Activated T-helper 17 cell treated with anti-CD3 and anti-CD28 coated beads, Interleukin-2, amount 50 U/mL, for 72 hours (primary cell): ENCODE results near the gene MAP2. TPM values are rescaled to one million over a fixed set of nuclear protein-coding genes. Genes with fewer than 3 reads are reported as not detected.

Experiments used
- ATAC-seq: fragments of 150-1000 bp; cut with Tn5 transposase; replicated peaks from 2 replicates; pipeline ENCODE4 v1.10.0; 2021; ENCODE audit warnings: mild to moderate bottlenecking, moderate library complexity
- H3K27ac Mint-ChIP-seq: one replicate; pipeline ENCODE4 v1.8.0; 2022; ENCODE audit warnings: mixed read lengths
- H3K27me3 Mint-ChIP-seq: one replicate; pipeline ENCODE4 v1.8.0; 2022; ENCODE audit warnings: mixed read lengths
- H3K36me3 Mint-ChIP-seq: one replicate; pipeline ENCODE4 v1.8.0; 2022; ENCODE audit warnings: low read depth, mild to moderate bottlenecking, mixed read lengths
- H3K4me1 Mint-ChIP-seq: one replicate; pipeline ENCODE4 v1.8.0; 2022; ENCODE audit warnings: mixed read lengths
- H3K4me3 Mint-ChIP-seq: one replicate; pipeline ENCODE4 v1.8.0; 2022; ENCODE audit warnings: mild to moderate bottlenecking, mixed read lengths
- H3K9me3 Mint-ChIP-seq: one replicate; pipeline ENCODE4 v1.8.0; 2022; ENCODE audit warnings: mixed read lengths
- total RNA-seq, 2 donors: library from RNA; stranded (reverse); gene quantifications; one replicate each; pipeline ENCODE4 v1.2.3, GENCODE V29; 2022

The MAP2 gene
- total RNA-seq, 2 donors from 2014 or later = 0.24 to 0.26 TPM

DNA sequence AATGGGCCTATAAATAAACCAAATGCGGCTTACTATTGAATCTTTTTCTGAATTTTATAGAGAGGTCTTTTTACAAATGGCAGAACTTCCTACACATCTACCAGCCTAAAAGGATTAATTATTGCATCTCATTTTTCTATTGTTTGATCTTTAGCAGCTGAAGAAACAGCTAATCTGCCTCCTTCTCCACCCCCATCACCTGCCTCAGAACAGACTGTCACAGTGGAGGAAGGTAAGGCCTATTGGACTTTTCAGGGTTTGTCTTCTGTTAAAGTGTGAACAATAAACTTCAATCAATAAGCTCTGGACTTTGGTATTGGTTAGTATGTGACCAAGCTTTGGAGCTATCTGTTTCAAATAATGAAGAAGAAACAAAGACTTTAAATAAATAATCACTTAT lies 256.7 kb downstream of the MAP2 start:
- H3K27me3 Mint-ChIP-seq = peaks cover 8% of the 10 kb centered on the region
- H3K4me3 Mint-ChIP-seq = no peak overlapping the region
- ATAC-seq = no peak
- H3K9me3 Mint-ChIP-seq = no peaks in the 10 kb centered on the region
- no peak overlapping the region for H3K27ac Mint-ChIP-seq
- no peaks in the 10 kb centered on the region for H3K36me3 Mint-ChIP-seq
- no peaks in the 10 kb centered on the region for H3K4me1 Mint-ChIP-seq

DNA sequence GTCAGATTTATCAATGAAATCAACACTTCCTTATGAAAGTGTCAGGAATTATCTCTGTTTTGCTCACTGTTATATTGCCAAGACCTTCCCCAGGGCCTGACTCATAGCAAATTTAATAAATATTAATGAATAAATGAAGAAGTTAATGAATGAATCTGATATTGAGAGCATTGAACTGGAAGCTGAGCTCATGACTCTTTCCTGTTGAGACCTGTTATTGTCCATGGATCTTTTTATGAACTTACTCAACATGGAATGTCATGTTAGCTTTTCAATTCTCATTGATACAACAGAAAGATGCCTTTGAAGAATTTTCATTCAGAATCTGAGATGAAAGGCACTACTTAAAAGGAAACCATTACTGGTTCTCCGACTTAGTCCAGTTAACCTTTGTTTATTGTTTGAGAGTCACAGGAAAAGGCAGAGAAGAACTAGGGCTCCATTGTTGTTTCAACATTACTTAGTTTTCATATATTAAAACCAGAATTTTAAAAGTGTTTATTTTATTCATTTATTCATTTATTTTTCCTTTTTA lies 257.4 kb downstream of the MAP2 start:
- no peaks in the 10 kb centered on the region for H3K36me3 Mint-ChIP-seq
- no peak overlapping the region for H3K4me3 Mint-ChIP-seq
- H3K27me3 Mint-ChIP-seq = peaks cover 8% of the 10 kb centered on the region
- no peak overlapping the region for H3K27ac Mint-ChIP-seq
- no peaks in the 10 kb centered on the region for H3K4me1 Mint-ChIP-seq
- no peaks in the 10 kb centered on the region for H3K9me3 Mint-ChIP-seq
- no peak for ATAC-seq

DNA sequence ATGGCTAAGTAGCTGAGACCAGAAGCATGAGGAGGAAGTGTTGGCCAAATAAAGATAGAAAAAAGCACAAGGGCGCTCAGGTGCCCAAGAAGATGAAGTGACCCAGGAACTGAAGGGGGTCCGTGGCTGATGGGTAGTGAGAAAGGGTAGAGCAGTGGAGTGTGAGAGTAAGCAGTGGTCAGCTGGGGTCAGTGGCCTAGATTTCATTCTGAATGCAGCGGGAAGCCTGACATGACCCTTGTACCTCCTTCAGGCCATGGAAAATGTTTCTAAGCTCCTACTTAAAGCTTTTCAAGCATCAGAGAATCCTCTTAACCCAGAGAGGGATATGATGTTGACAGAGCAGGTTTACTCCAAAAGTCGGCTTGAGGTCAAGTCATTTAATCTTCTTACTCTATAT lies 258.8 kb downstream of the MAP2 start:
- Mint-ChIP-seq H3K4me1 (no peaks in the 10 kb centered on the region), H3K27me3 (peaks cover 8% of the 10 kb centered on the region), H3K27ac (no peak overlapping the region), H3K4me3 (no peak overlapping the region), H3K36me3 (no peaks in the 10 kb centered on the region), H3K9me3 (no peaks in the 10 kb centered on the region)
- ATAC-seq = no peak

DNA sequence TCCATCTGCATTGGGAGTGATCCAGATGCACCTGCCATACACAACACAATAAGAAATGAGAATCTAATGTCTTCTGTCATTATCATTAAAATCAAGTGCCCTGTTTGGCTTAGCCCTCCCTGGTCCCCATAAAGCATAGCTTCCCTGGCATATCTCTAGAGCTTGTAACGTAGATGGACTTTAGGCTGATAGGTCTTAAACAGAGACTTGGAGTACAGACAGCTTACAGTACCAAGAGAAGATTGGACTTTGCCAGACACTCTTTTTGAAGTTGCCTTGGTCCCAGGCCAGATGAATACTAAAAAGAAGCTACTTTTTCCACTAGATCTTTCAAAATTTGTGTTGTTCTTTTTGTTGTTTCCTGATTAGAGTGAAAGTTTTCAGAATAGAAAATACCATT lies 261.5 kb downstream of the MAP2 start:
- peaks cover 8% of the 10 kb centered on the region for H3K27me3 Mint-ChIP-seq
- H3K27ac Mint-ChIP-seq = no peak overlapping the region
- no peak overlapping the region for H3K4me3 Mint-ChIP-seq
- no peaks in the 10 kb centered on the region for H3K4me1 Mint-ChIP-seq
- no peaks in the 10 kb centered on the region for H3K36me3 Mint-ChIP-seq
- no peaks in the 10 kb centered on the region for H3K9me3 Mint-ChIP-seq
- no peak for ATAC-seq

DNA sequence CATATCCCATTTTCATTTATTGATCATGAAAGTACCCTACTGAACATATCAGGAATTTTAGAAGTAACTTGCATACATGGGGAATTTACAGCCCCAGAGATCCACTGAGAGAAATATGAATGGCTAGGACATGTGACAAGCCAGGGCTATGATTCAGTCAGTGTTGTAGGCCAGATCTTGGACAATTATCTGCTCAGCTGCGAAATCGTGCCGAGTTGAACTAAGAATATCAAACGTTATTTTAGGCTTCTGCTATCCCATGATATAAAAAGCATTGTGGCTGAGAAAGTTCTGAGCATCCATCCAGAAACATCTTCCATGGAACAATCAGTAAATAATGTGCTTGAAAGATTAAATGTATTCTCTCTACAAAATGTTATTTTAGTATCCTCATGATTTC lies 262.1 kb downstream of the MAP2 start:
- peaks cover 8% of the 10 kb centered on the region for H3K27me3 Mint-ChIP-seq
- H3K4me3 Mint-ChIP-seq = no peak overlapping the region
- no peaks in the 10 kb centered on the region for H3K9me3 Mint-ChIP-seq
- ATAC-seq = no peak
- H3K4me1 Mint-ChIP-seq = no peaks in the 10 kb centered on the region
- no peak overlapping the region for H3K27ac Mint-ChIP-seq
- H3K36me3 Mint-ChIP-seq = no peaks in the 10 kb centered on the region

DNA sequence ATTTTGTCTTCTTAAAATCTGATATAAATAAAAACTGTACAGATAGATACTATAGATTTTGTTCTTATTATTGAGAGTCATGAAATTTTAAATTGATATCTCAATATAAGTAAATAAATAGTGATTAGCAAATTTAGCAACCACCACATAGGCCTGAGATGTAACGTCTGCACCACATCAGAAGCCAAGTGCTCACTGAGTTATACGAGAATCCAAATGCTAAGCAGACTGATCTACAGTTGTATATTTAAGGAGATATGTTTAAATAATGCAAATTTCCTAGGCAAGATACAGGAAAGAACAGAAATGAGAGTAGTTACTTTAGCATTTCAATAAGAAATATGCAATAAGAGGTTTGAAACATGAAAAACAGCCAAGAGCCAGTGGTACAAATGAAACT lies 262.6 kb downstream of the MAP2 start:
- Mint-ChIP-seq H3K4me1 (no peaks in the 10 kb centered on the region), H3K9me3 (no peaks in the 10 kb centered on the region), H3K36me3 (no peaks in the 10 kb centered on the region), H3K27me3 (peaks cover 12% of the 10 kb centered on the region), H3K4me3 (no peak overlapping the region), H3K27ac (no peak overlapping the region)
- ATAC-seq = no peak

DNA sequence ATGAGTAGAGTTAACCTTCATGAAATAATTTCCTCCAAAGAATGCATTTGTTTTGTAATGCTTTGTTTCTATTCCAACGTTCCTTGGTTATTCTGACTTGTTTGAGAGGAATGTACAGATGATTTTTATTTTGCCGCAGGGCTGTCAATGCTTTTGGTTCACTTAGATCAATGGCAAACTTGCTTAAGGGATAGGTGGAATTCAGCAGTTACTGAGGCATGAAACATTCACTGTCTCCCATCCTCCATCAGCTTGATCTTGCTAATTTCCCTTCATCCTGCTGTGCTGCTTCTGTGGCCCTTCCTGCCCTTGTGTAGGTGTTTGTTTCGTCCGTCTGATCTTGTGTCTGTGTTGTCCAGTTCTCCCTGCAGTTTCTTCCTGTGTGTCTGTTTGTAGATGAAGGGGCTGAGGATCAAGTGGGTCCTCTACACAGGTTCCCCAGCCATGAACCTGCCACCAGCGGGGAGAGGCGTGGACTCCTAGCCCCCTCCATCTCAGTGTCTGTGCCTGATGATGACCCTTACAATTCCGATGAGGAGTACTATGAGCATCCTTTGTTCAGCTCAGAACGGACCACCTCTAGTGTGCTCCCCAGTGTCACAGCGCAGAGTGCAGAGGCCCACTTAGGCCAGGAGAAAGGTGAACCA lies 263.6 kb downstream of the MAP2 start:
- ATAC-seq = no peak

DNA sequence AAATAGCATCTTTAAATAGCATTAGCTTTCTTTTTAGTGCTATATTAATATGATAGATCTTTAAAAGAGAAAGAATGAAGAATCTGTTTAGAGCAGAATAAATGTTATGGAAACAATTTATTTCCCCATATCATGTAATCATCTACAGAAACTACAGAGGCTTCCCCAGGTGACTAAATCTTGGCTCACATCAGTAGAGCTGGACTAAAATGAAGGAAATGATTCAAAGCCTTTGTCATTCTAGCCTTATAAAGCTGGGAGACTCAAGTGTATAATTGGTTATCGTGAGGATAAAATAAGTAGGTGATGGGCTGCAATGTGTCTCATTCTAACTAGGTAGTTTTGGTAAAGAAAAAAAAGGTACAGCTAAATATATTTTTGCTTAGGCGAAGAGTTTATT lies 264.5 kb downstream of the MAP2 start:
- Mint-ChIP-seq H3K4me1 (no peaks in the 10 kb centered on the region), H3K27me3 (peaks cover 8% of the 10 kb centered on the region), H3K36me3 (no peaks in the 10 kb centered on the region), H3K4me3 (no peak overlapping the region), H3K27ac (no peak overlapping the region), H3K9me3 (no peaks in the 10 kb centered on the region)
- ATAC-seq = no peak

More for the DNA sequence above, 263.6 kb downstream of the MAP2 start:
- H3K9me3 Mint-ChIP-seq = no peaks in the 10 kb centered on the region
- no peak overlapping the region for H3K4me3 Mint-ChIP-seq
- no peaks in the 10 kb centered on the region for H3K36me3 Mint-ChIP-seq
- H3K4me1 Mint-ChIP-seq = no peaks in the 10 kb centered on the region
- no peak overlapping the region for H3K27ac Mint-ChIP-seq
- H3K27me3 Mint-ChIP-seq = peaks cover 10% of the 10 kb centered on the region

DNA sequence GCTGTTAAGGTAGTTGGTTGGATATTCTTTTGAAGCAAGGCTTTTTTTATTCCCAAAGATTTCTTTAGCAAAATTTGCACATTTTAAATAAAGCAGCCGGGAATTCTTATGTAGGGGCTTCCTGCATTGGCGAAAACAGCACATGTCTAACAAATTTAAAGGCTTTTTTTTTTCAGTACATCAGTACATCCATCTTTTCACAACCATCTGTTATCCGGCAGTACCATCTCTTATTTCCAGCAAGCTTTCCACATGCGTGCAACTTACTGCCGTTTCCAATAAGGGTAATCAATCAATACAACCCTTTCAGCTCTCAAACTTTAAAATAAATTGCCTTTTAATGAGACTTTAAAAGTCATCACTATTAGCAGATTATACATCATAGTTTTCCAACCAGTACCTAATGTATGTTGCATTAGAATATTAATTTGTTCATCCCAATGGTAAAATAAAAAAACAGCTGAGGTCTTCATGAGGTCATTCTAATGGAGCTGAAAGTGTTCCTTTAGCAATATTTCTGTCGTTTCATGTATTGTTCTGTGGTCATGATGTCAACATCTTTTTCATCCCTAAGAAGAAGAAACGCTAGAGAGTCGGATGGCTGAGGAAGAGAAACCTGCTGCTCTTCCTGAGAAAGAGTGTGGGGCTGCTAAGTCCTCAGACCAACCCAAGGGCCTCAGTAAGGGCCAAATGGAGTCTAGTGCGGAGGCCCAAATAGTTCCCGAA lies 266.3 kb downstream of the MAP2 start:
- H3K9me3 Mint-ChIP-seq = no peaks in the 10 kb centered on the region
- no peaks in the 10 kb centered on the region for H3K4me1 Mint-ChIP-seq
- no peak overlapping the region for H3K4me3 Mint-ChIP-seq
- ATAC-seq = no peak
- peaks cover 12% of the 10 kb centered on the region for H3K27me3 Mint-ChIP-seq
- H3K36me3 Mint-ChIP-seq = no peaks in the 10 kb centered on the region
- H3K27ac Mint-ChIP-seq = no peak overlapping the region

DNA sequence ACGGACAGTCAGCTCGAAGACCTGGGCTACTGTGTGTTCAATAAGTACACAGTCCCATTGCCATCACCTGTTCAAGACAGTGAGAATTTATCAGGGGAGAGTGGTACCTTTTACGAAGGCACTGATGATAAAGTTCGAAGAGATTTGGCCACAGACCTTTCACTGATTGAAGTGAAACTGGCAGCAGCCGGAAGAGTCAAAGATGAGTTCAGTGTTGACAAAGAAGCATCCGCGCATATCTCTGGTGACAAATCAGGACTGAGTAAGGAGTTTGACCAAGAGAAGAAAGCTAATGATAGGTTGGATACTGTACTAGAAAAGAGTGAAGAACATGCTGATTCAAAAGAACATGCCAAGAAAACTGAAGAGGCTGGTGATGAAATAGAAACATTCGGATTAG lies 270.9 kb downstream of the MAP2 start:
- Mint-ChIP-seq H3K4me1 (peaks cover 6% of the 10 kb centered on the region), H3K27ac (no peak overlapping the region), H3K9me3 (no peaks in the 10 kb centered on the region), H3K27me3 (peaks cover 15% of the 10 kb centered on the region), H3K4me3 (no peak overlapping the region), H3K36me3 (no peaks in the 10 kb centered on the region)
- ATAC-seq = no peak

DNA sequence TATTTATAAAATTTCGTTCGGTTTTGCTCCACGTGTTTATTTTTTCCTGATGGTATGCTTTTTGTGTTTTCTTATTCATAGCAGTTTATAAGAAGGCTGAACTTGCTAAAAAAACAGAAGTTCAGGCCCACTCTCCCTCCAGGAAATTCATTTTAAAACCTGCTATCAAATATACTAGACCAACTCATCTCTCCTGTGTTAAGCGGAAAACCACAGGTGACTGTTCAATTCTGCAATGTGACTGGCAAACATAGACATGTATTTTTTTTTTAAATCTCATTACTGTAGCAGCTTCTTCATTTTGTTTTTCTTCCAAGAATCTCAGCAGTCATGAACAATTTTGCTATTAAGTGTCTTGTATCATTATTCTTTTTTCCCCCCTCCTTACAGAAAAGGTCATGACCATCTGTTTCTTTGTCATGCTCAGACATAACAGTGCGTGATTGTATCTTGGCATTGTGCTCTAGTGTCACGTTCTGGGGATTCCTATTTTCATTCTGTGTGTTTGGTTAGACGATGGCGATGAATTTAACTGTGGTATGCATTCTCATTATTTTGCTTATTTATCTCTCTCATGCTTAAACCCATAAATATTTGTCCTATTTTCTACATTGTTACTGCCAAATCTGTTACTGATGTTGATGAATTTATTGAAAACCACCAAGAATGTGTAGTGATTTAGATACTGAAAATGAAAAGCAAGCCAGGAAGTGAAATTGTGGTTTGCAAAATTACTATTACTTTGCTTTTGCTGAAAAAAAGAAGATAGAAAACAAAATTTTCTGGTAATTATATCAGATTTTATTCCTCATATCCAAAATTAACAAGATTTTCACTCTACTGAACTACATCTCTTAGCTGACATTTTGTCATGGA lies 273.2 kb downstream of the MAP2 start:
- H3K9me3 Mint-ChIP-seq = no peaks in the 10 kb centered on the region
- peaks cover 12% of the 10 kb centered on the region for H3K27me3 Mint-ChIP-seq
- H3K4me1 Mint-ChIP-seq = peaks cover 6% of the 10 kb centered on the region
- peak overlapping the region; percentile 11 for H3K4me3 Mint-ChIP-seq
- ATAC-seq = peak; percentile 88
- no peaks in the 10 kb centered on the region for H3K36me3 Mint-ChIP-seq
- no peak overlapping the region for H3K27ac Mint-ChIP-seq

DNA sequence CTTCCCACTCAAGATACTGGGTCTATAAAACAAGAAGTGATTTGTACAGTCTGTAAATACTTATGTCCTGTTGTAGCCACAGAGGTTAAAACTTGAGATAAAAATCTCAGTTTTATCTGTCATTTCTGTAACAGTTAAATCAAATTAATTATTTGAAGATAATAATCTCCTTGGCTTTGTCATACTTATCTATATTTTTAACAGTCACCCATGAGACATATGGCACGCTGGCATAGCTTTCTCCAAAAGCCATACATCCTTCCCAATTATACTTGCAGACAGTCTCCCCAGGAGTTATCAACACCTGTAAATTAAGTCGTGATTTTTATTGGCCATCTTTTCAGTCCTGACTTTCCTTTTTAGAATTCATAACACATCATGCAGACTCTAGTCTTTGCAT lies 278.9 kb downstream of the MAP2 start:
- H3K36me3 Mint-ChIP-seq = no peaks in the 10 kb centered on the region
- no peaks in the 10 kb centered on the region for H3K9me3 Mint-ChIP-seq
- H3K4me3 Mint-ChIP-seq = no peak overlapping the region
- no peak for ATAC-seq
- H3K27me3 Mint-ChIP-seq = peaks cover 16% of the 10 kb centered on the region
- no peaks in the 10 kb centered on the region for H3K4me1 Mint-ChIP-seq
- H3K27ac Mint-ChIP-seq = no peak overlapping the region

DNA sequence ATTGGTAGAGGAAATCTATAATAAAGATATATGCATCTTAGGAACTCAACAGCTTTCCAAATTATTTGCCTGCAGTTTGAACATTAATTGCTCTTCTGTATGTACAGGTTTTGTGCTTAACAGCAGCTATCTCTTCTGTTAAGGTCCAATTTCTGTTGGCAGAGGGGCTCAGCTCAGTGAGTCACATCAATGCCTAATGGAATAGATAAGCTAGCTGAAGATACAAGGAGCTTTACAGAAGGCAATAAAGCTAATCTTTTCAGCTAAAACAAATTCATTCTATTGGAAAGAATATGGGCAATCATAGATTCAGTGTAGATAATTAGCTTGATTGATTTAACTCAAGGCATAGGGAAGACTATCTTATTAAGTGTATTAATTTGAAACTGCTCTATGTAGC lies 289.4 kb downstream of the MAP2 start:
- Mint-ChIP-seq H3K36me3 (no peaks in the 10 kb centered on the region), H3K4me3 (no peak overlapping the region), H3K9me3 (no peaks in the 10 kb centered on the region), H3K4me1 (no peaks in the 10 kb centered on the region), H3K27me3 (no peaks in the 10 kb centered on the region), H3K27ac (no peak overlapping the region)
- no peak for ATAC-seq

DNA sequence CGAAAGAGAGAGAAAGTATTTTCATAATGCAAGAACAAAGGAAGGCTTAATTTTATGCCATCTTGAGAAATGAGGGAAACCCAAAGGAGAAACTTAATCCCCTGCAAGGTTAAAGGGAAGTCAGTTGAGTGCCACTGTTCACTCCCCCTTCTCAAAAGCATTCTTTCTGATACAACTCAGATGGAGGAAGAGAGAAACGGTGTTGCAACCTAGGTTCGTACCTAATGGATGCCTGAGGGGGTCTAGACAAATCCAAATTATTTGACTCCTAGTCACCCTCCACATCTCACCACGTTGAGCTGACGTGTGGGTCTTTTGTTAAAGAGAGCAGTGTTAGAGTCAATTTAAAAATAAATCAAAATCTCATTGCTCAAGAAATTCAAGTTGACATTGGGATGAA lies 295.2 kb downstream of the MAP2 start:
- Mint-ChIP-seq H3K4me1 (no peaks in the 10 kb centered on the region), H3K27ac (no peak overlapping the region), H3K27me3 (no peaks in the 10 kb centered on the region), H3K9me3 (peaks cover 4% of the 10 kb centered on the region), H3K4me3 (no peak overlapping the region), H3K36me3 (no peaks in the 10 kb centered on the region)
- no peak for ATAC-seq
